GM18511 (cell line): Measurements from ENCODE around the gene GOLGA6L2.
"Not testable (repeated sequence)": the region's sequence is repeated elsewhere in the genome, so short reads cannot be mapped to it uniquely, and the experiment has no call there.

Experiments used
- ATAC-seq: cut with Tn5 transposase; IDR thresholded peaks from one replicate; pipeline ENCODE4 v1.9.1; 2021; ENCODE audit warnings: mild to moderate bottlenecking, moderate library complexity; ENCODE audit not compliant: unreplicated experiment

GOLGA6L2 gene

DNA sequence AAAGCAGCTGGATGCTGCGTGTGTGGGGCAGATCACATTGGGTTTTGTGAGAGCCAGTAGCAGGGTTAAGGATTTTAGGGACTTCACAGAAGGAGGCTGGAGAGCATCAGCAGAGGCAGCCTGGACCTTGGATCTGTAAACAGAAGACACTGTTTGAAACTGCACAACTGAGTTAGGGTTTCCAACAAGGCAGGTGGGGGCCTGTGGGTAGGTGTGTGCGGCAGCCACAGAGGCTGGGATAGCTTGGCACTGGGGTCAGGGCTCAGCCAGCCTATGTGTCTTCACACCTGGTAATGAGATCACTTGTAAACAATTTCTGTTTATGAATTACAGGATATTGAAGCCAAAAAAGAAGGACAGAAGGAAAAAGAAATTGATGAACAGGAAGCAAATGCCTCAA, 12.3 kb downstream of the GOLGA6L2 start:
- not testable (repeated sequence) for ATAC-seq

DNA sequence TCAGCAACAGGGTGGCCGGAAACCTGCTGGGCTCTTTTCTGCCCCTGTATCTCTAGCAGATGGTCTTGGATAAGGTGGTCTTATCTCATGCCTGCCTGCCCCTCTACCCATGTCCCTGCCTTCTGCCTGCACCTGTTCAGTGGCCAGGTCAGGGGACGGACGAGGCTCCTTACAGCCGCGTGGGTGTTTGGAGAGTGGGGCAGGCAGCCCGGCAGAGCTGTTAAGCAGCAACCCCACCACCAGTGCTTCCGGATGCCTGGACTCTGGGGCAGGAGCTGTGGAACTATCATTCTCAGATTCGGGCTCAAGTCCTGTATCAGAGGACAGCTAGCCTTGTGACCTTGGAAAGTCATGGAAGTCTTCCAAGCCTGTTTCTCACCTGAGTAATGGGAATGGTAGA, 21.7 kb downstream of the GOLGA6L2 start:
- not testable (repeated sequence) for ATAC-seq

DNA sequence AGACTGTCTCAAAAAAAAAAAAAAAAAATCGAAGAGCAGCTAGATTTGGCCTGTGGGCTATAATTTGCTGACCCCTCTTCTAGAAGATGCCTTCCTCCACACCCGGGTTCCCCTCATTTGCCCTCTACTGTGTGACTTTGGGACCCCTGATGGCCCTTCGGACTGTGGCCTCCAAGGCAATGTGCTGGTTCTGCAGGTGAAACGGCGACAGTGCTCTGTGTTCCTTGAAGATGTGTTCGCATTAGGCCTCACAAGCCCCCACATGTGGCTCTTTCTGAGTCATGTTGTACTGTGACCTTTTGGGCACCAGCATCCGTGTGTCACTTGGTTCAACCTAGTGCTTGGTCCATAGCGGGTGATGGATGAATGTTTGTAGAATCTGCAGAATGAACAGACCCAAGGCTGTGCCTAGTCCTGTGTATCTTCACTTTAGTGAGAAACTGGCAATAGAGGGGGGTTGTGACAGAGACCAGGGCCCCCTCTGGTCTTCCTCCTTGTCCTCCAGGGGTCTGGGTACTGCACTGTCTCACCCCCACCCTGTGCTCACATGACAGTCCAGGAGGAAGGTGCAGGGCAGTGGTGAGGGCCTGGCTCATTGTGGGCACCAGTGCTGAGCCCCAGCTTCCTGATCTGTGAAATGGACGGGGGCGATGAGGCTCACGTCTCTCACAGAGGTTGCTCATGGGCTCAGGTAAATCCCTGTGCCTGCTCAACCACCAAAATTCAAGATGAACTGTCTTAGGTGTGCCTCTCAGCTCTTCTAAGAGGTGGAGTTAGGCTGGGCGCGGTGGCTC, 22.7 kb downstream of the GOLGA6L2 start:
- ATAC-seq: no peak

DNA sequence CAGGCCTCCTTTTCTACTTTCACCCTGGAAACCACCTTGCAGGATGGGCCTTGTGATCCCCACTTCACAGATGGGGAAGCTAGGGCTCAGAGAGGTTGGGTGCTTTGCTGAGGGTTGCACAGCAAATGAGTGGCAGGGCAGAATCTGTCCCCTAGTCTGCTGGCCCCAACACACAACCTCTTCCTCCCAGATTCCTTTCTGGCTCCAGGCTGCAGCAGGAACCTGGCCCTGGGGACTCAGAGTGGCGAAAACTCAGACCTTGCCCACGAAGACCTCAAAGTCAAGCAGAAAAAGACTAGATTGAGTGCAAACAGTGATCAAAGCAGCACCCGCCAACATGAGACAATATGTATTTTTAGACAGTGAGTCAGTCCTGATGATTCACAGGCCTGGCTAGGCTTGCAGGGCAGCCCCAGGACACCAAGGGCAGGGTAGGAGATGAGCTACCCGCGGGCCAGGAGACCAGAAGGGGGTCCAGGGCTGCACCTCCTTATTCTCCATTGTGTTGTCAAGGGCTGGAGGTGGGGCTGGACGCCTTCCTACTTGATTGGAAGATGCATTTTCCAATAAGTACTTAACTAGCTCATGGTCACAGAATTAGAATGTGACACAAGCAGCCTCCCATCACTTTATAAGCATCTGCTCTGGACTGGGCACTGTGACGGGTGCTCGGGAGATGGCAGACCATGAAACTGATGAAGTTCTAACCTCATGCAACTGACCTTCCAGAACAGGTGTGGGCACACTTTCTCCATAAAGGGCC, 23.9 kb downstream of the GOLGA6L2 start:
- ATAC-seq: peak; percentile 56

DNA sequence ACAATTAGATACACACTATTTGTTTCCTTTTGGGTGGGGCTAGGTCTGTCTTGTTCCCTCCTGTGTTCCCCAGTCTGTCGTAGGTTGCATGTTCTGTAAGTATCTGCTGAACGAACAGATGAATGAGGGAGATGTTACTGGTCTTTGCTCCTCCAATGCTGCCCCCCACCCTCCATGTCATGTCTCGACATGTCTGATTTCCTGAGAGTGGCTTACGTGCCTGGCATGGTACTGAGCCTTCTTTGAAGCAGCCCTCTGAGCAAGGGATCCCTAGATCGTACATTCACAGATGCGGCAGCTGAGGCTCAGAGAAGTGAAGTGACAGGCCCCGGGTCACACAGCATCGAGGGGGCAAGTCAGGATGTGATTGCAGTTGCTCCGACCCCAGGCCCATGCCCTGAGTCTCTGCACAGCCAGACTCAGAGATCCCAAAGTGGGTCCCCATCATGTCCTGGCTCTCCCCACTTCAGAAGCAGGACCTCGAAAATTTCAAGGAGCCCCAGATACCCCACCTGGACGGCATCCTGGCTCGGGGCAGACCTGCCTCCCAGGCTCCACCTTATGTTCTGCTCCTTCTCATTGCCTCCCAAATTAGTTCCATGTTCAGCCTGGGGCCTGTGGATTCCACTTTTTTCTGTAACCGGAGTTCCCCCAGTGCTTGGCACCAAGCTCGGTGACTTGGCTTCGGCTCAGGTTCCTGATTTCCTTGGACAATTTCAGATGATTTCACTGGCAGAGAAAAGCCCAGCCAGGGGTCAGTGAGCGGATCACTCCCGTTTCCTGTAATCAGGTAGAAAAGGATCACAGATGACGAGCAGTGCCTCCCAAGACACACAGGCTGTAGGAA, 24.7 kb downstream of the GOLGA6L2 start:
- no peak for ATAC-seq

DNA sequence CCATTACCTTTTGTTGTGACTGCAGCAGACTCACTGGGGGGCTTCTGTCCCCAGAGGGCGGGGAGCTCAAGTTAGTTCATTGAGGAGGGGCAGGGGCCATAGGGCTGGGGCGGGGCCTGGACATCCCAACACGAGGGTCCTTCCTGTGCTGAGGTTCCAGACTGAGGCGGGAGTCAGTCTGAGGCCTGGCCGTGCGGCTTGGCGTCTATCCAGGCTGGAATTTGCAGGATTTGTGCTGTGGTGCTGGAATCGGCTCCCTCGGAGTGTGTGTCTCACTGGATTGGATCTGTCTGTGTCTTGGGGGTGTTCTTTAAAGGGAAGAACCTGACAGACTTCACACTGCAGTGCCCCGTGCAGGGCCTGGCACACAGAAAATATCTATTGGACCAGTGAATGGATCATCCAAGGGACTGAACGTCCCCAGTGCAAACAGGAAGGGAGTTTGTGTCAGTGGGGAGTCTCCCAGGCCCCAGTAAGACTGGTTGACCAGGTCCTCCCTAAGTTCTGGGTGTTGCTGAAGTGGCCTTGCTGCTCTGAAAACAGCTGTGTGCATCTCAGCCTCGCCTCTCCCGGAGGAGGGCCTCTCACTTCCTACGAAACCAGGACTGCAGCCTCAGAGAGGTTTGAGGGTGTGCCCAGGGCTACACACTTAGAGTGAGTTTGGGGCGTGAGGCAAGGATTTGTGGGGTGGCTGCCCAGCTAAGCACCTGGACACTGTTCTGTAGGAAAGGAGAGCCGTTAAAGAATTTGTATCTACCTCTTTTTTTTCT, 26.1 kb downstream of the GOLGA6L2 start:
- no peak for ATAC-seq

DNA sequence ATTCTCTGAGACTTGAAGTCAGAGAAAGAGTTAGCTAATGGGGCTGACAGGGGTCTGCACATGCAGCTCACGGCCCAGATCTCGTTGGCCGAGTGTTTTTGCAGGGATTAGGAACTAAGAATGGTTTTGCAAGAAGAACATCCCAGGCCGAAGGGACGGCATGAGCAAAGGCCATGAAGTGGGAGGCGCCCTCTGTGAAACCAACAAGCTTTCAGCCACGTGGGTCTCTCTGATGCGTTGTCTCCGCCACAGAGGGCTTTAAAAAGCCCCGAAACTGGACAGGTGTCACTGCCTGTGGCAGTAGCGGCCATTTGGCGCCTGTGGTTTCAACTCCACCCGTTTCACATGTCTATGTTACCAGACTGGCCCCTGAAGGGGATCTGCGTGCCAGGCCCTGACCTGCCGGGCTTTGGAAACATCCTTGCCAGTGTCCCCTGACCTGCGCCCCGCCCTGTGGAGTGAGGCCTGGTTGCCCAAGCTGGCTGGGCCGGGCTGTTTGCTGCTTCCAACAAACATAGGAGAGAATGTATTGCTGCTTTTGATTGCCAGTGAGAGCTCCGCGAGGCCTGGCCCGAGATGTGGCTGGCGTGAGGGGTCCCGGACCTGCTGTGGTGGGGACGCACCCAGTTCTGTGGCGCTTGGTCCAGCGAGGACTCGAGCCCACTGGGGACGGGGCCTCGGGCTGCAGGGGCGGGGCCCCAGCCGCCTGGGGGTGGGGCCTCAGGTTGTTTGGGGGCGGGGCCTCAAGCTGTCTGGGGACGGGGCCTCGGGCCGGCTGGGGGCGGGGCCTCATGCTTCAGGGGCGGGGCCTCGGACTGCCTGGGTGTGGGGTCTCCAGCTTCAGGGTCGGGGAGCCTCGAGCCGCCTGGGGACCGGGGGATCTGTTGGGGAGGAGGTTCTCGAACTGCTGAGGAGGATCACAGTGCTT, 30.4 kb downstream of the GOLGA6L2 start:
- no peak for ATAC-seq

DNA sequence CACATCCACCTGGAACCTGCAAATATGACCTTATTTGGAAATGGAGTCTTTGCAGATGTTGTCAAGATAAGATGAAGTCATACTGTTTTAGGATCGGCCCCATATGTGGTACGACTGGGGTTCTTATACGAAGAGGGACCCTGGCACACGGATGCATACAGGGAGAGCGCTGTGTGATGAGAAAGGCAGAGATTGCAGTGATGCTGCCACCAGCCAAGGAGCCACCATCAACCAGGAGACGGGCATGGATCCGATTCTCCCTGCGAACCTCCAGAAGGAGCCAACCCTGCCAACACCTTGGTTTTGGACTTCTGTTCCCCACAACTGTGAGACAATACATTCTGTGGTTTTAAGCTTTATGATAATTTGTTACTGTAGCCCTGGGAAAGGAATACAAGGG, 31.2 kb downstream of the GOLGA6L2 start:
- not testable (repeated sequence) for ATAC-seq

DNA sequence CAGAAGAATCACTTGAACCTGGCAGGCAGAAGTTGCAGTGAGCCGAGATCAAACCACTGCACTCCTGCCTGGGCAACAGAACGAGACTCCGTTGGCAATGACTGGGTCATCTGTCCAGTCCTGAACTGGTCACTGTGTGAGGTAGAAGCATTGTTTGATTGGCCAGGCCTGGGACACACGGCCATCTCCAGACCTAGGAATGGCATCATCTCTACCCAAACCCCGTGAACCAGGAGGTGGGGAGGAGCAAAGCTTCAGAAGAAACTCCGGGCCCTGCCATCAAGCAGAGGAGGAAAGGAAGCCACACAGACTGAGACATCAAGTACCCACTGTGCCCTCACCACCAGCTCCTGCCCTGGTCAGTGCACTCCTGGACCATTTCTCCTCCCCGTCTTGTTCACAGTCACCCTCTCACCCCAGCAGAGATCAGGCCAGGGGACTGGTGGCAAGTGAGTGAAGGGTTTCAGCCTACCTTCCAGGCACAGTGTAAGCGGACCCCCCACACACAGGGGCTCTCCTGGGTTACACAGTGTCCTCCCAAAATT, 31.6 kb downstream of the GOLGA6L2 start:
- no peak for ATAC-seq

DNA sequence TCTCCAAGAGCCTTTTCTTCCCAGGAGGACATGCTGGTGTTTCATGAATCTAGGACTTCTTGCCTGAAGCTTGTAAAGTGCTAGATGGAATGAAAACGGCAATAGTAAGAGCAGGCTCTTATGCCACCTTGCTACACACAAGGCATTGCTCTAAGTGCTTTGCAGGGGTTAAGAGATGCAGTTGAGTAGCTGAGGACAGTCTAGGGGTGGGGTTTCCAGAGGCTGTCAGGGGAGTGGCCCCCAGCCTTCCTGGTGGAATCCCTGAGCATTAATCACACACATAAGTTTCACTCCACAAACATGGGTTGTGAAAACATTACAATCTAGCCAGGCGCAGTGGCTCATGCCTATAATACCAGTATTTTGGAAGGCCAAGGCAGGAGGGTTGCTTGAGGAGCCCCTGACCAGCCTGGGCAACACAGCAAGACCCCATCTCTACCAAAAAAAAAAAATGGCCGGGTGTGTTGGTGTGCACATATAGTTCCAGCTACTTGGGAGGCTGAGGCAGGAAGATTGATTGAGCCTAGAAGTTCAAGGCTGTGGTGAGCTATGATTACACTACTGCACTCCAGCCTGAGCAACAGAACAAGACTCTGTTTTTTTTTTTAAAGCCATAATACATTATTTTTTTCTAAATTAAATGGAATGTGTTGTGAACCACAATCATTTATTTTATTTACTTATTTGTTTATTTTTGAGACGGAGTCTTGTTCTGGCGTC, 34.0 kb downstream of the GOLGA6L2 start:
- not testable (repeated sequence) for ATAC-seq

DNA sequence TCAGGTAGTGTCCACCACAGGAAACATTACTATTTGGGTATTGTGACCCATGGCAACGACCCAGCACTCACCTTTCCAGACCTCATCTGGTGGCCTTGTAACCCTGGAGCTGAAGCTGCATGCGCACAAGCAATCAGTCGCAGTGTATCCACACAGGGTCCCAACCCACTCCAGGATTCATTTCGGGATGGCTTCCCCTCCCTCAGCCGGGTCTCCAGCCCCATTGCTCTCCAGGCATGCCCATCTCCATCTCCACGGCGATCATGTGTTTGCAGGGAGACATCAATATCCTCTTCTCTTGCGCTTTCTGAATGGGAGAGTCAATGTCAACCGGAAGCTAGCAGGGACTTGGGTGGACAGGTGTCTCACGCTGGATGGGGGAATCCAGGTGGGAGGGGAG, 35.2 kb downstream of the GOLGA6L2 start:
- ATAC-seq: no peak

DNA sequence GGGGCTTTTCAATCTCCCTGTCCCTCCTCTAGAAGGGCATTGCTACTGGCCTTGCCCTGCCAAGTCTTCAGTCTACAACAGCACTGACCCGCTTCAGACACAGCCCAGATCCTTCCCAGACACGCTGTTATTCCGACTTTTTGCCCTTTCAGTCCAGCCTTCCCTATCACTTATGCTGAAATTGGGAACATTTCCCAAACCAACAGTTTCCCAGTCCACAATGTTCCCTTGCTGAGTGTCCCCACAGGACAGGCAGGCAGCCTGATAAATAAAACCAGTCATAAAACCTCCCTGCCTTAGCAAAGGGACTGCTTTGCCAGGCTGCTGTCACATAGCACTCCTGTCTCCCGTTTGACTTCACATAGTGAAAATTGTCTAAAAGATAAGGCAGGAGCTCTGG, 43.5 kb downstream of the GOLGA6L2 start:
- no peak for ATAC-seq

DNA sequence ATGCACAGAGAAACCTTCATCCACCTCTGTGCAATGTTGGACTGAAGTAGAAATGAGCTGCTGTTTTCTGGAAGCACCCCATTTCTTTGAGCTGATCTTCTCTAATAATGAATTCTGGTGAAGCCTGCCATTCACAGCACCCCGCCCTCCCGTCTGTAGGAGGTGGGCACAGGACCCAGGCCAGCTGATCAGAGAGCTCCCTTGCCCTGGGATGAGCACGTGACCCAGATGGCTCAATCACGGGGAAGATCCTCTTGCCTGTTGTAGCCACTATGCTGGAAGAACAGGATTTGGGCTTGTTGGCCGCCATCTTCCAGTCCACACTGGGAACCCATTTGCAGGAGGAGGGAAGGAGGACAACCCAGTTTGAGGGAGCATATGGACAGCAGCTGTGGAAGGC, 44.5 kb downstream of the GOLGA6L2 start:
- no peak for ATAC-seq

DNA sequence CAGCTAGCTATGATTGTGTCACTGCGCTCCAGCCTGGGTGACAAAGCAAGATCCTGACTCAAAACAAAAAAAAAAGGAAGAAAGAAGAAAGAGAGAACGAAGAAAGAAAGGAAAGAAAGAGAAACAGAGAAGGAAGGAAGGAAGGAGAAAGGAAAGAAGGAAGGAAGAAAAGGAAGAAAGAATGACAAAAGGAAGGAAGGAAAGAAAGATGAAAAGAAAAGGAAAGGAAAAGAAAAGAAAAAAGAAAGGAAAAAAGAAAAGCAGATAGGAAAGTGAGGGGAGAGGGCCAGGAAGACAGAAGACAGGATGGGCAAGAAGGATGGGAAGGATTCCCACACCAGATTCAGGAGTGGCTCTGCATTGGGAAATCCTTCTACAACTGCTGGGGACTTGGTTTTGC, 44.9 kb downstream of the GOLGA6L2 start:
- ATAC-seq: no peak

DNA sequence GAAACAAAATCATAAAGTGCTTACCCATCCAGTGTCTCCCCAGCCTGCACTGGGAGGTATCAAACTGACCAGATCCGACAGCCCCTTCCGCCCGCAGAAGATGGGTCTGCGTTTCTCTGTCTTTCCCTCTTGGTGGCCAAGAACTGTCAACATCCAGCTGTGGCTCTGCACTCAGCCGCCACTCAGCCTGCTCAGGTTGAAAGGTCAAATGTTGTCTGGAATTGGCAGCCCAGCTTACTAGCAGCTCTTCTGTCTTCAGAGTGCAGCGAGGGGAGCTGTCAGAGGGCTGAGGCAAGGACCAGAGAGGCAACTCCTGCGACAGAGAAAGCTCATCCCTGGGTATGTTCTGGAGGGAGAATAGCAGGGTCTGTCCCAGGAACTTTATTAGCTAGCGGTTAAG, 45.4 kb downstream of the GOLGA6L2 start:
- no peak for ATAC-seq

DNA sequence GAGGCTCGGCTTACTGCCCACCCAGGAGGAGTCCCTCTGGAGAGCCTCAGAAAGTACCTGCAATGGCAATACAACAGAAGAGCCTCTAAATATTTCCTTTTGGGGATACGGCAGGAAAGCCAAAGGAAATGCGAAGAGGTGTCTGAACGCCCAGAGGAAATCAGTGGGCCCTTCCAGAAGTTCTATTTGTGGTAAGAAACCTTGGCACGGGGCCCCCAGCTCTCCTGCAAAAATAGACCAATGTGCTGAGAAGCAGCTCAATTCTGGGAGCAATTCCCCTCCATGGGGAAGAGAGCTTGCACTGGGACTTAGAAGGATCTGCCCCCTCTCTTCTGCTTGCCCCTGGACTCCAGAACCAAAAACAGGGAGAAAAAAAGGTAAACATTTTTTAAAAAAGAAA, 47.8 kb downstream of the GOLGA6L2 start:
- ATAC-seq: not testable (repeated sequence)

DNA sequence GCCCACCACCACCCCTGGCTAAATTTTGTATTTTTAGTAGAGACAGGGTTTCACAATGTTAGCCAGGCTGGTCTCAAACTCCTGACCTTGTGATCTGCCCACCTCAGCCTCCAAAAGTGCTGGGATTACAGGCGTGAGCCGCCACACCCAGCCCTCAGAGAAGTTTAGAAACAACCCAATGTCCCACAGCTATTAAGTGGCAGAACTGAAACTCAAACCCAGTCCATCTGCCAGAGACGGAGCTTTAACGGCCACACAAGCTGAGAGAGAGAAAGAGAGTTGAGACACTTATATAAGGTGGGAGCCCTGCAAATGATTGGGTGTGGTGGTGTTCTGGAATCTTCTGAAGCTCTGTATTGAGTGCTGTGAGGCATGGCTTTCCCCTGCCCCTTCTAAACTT, 48.7 kb downstream of the GOLGA6L2 start:
- ATAC-seq: not testable (repeated sequence)

DNA sequence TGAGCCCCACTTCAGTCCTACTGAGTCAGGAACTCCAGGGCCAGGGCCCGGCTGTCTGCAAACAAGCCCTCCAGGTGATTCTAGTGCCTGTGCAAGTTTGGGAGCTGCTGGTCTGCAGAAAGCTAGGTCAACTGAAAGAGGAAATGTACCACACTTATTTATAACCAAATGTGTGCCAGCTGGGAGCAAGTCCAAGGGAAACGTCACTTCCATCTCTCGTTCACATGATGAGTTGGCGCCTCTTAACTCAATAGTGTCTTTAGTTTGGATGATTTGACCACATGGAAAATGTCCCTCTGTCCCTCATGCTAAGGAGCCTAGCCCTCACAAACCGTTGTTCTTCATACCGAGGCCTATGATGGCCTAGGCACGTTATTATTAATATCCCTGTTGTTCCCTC, 49.3 kb downstream of the GOLGA6L2 start:
- no peak for ATAC-seq

DNA sequence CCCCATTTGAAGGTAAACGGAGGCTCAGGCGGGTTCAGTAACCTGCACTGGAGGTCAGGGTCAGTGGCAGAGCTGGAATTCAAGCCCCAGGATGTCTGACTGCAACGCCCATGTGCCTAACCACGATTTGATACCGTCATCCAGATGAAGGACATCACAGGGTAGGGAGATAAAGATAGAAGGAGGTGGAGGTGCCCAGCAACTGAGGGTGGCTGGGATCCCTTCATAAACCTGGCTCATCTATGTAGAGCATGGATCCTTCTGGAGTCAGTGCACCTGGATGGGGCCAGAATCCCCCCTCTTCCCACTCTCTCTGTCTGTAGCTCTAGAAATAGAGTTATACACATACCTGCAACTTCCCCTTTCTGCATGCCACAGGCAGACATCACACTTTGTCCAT, 51.2 kb downstream of the GOLGA6L2 start:
- ATAC-seq: no peak
